ENCODE results near the gene ADGRL1.

DNA sequence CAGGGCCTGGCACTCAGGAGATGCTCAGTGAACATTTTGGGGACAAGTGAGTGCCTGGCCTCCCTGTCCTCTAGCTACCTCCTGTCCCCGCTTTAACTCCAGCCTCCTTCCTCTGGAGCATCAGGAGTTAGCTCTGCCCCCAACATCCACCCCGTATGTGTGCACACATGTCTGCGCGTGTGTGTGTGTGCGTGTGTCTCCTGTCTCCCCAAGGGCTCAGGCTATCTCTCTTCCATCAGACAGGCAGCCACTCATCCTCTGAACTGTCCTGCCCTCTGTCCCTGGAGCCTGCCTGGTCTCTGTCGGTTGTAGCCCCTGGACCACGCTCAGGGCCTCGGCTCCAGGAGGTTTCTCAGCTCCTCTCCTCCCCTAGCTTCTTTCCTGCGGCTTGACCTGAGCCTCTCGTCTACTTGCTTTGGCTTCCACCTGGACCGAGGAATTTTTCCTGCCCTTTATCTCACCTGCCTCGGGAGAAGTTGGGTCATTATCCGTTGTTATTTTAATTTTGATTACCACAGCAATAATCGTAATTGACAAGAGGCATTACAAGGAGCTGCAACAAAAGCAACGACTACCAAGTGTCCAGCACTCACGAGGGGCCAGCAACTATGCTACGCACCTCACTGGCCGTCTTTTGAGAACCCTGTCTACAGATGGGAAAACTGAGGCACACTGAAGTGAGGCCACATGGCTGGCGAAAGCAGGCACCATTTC lies 37.6 kb downstream of the ADGRL1 start:
- TF ChIP-seq BRF1 (IDR thresholded peaks at IDR 0.05; ENCODE audit: borderline replicate concordance, extremely low read depth, insufficient read length) (no peak), RAD51 (IDR thresholded peaks at IDR 0.05; ENCODE audit: borderline replicate concordance, low read depth) (no peak), FOXJ2 (tag; IDR thresholded peaks at IDR 0.05) (no peak)
- TF ChIP-seq, protein P1, sequence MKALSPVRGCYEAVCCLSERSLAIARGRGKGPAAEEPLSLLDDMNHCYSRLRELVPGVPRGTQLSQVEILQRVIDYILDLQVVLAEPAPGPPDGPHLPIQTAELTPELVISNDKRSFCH (CRISPR knock-in tag; IDR thresholded peaks at IDR 0.05) = no peak
- TF ChIP-seq, protein P1 (tag; IDR thresholded peaks at IDR 0.05) = no peak
